GM19452 (cell line): ENCODE results near the gene KCP.
"Not testable (repeated sequence)": the region's sequence is repeated elsewhere in the genome, so short reads cannot be mapped to it uniquely, and the experiment has no call there.

ENCODE experiments used
- ATAC-seq: cut with Tn5 transposase; IDR thresholded peaks from one replicate; pipeline ENCODE4 v1.9.1; 2021; ENCODE audit not compliant: unreplicated experiment

KCP gene

GRCh38 chr7:128922496-128923410 is 12.2 kb upstream of the KCP start:
- no peak for ATAC-seq

- ATAC-seq: no peak
Observed at GRCh38 chr7:128921866-128922440, 11.4 kb upstream of the KCP start.

GRCh38 chr7:128920913-128921582 is 10.5 kb upstream of the KCP start:
- no peak for ATAC-seq

GRCh38 chr7:128919881-128920799 is 9.6 kb upstream of the KCP start:
- no peak for ATAC-seq

GRCh38 chr7:128919241-128919640 is 8.7 kb upstream of the KCP start:
- no peak for ATAC-seq

- ATAC-seq: no peak
Observed at GRCh38 chr7:128918016-128918665, 7.6 kb upstream of the KCP start.

- ATAC-seq: no peak
Observed at GRCh38 chr7:128917122-128917521, 6.6 kb upstream of the KCP start.

GRCh38 chr7:128916643-128916915 is 6.1 kb upstream of the KCP start:
- no peak for ATAC-seq

- ATAC-seq: no peak
Observed at GRCh38 chr7:128915841-128916642, 5.5 kb upstream of the KCP start.

- ATAC-seq: no peak
Observed at GRCh38 chr7:128915271-128915819, 4.8 kb upstream of the KCP start.

GRCh38 chr7:128914566-128915151 is 4.2 kb upstream of the KCP start:
- peak; percentile 64 for ATAC-seq

- no peak for ATAC-seq
Observed at GRCh38 chr7:128913870-128914565, 3.5 kb upstream of the KCP start.

GRCh38 chr7:128912709-128913495 is 2.4 kb upstream of the KCP start:
- ATAC-seq: not testable (repeated sequence)

- ATAC-seq: no peak
Observed at GRCh38 chr7:128912281-128912680, 1.8 kb upstream of the KCP start.

GRCh38 chr7:128911423-128912031 is 1.0 kb upstream of the KCP start:
- ATAC-seq: no peak

GRCh38 chr7:128909625-128910568 is 612 bp downstream of the KCP start:
- ATAC-seq: no peak
